Amniotic epithelial cell (primary cell): Measurements from ENCODE around the gene GPR179.

Source experiments
- DNase-seq: peaks from one replicate; pipeline ENCODE4 v3.0.0-alpha.2; 2010; ENCODE audit warnings: low read depth

The GPR179 gene

DNA sequence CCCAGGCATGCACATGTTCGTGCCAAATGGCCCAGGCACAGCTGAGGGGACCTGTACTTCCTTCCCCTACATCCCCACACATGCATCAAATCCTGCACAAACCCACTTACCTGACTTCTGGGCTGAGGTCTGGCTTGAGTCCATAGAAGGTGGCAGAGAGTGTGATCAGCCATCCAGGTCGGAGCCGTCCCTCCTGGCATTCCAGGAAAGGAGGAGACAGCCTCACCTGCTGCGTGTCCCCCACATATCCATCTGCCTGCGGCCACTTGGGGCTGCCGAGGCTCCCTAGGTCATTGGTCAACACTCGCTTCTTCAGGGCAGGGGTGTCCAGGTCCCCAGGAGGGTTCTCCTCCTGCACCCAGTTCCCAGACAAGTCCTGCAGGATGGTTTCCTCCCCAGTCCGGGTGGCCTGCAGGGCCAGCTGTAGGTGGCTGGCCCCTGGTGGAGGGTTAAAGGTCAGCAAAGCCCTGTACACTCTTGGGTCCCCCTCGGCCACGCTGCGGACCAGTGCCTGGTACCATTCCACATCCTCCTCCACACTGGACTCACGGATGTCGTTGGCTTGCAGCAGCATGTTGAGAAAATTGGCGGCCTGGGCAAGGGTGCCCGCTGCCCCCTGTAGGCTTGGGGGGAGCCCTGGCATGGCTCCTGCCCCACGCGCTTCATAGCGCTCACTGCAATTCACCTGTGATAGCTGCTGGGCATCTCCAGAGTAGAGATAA, 709 bp downstream of the GPR179 start:
- DNase-seq: no peak

DNA sequence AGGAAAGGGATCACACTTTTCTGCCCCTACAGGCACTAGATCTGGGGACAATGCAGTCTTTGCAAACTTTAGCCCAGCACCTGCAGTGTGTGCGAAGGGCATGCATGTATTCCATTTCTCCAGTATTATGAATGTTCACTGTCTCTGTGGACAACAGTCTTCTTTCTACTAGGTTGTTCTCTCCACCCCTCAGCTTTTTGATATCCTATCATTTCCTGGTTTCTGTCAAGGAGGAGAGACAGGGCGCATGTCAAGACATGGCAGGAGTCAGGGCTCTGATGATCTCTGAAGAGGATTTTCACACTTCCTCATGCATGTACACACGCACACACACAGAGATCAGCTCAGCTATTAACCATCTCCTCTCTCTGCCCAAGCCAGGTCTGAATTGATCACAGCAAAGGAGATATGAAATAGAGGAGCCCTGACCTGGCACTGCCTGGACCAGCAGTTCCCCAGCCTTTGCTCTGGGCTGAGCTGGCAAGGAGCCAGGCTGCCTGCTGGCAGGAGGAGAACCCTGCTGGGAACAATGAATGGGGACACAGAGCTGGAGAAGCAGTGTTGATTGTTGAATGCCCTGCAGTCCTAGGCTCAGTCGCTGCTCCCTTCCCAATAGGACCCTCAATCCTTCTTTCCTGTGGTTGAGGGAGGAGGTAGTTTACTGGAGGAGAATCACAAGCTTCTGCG, 2.6 kb downstream of the GPR179 start:
- no peak for DNase-seq

DNA sequence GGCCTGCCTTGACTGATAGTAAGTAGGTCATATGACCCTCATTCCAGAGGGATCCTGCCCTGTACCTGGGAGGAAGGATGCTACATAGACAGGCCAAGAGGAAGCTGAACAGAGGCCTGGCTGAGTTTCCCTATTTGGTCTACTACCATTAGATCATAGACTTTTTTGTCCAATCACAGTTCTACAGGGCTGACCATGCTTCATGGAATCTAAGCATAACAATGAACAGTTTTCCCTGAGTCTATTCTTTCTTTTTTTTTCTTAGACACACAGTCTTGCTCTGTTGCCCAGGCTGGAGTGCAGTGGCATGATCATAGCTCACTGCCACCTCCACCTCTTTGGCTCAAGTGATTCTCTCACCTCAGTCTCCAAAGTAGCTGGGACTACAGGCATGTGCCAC, 3.9 kb downstream of the GPR179 start:
- DNase-seq: no peak

DNA sequence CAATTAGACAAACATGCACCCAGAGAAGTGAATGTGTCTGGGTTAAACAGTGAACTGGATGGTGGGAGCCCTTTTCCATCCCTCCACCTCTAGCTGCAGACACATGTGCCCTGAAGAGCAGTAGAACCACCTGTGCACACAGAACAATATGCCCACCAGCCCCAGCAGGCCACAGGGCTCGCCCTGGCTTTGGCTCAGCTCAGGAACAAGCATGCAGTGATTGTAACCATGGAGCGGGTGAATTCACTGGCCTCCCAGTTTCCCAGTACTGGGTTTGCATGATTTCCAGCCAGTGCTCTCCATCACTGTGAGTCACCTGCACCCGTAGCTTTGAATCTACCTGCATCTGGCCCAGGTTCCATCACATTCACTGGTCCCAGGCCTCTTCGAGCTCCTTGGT, 5.2 kb downstream of the GPR179 start:
- DNase-seq: no peak

DNA sequence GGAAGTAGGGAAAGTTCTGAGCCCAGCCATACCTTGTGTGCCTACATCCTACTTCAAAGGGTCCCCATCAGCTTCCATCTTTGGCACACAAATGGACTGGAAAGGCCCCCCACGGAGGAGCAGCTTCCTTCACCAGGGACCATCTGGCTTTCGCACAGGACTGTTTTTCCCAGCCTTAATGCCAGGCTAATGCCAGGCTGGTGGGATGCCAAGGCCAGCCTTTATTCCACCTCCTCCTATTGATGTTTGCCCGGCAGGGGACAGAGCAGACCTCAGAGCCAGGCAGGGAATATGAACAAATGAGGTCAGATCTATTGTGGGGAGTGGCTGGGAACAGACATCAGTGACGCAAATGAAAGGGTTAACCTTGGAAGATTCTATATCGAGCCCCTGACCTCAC, 5.7 kb downstream of the GPR179 start:
- DNase-seq: no peak

DNA sequence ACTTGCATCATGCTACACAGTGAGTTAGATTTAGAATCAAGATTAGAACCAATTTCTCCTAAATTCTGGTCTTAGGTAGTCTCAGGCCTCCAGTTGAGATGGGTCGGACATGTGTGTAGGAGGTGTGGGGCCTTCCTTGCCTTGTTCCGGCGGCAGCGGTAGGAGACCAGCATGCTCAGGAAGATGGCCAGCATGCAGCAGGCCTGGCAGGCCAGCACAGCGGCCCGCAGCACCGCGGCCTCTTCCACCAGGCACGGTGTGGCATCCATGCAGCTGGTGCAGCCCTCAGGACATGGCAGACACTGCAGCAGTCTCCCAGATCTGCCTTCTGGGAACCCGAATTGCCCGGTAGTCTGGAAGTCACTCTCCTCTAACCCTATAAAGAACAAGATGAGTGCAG, 6.9 kb downstream of the GPR179 start:
- DNase-seq: no peak

DNA sequence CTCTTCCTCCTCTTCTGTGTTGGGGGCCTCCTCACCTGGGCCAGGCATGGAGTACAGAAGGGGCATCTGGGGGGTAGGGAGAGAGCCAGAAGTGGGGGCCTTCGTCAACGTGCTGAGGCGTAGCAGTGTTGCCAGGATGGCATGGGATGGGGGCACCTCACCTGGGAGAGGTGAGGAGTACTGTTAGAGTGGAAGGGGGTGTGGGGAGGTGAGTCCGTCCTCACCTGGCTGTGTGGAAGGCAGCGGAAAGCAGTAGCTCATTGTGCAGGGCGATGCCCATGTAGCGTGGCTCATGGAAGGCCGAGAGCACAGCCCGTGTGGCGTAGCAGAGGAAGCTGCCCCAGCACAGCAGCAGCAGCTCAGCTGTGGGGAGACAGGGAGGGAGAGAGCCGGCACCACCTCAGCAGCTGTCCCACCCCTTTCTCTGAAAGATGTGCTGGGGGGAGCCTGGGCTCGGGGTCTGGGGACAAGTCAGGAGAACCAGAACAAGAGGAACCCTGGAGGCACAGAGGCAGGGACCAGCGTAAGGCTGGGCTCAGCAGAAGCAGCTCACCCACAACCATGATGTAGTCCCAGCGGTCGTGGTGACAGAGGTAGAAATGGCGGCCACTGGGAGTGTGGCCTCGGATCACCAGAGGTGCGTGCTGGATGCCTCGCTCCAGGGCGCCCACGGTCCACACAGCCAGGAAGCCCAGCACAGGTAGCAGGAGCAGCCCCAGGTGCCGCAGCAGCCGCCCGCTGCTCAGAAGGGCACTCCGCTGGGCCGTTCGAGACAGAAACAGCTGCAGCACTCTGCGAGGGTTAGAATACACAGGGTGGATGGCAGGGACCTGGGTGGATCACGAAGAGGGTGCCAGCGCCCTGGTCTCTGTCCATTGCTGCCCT, 9.0 kb downstream of the GPR179 start:
- DNase-seq: no peak

DNA sequence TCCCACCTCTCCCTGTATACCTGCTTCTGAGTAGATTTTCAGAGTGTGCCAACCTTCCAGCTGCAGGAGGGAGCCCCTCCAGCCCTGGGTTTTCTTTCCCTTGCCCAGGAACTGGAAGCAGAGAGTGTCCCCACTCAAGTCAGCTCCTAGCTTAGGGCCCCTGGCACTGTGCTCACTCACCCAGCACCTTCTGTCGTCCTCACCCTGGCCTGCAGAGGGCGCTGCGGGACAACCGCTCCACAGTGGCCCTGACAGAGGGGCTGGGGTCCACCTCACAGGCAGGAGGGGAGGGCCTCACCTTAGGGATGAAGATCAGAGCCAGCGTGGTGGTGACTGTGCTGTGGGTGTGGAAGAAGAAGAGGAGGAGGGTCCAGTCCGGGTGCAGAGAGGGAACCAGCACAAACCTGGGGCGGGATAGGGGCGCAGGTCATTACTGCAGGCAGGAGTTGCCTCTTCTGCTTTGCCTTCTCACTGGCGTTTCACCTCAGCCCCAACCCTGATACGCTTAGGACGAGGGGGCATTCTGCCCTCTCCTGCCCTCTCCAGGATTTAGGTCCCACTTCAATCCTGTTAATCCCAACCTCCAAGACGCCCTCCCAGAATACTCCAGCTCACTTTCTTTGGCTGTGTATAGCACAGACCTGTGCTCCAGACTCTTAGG, 10.0 kb downstream of the GPR179 start:
- DNase-seq: no peak

DNA sequence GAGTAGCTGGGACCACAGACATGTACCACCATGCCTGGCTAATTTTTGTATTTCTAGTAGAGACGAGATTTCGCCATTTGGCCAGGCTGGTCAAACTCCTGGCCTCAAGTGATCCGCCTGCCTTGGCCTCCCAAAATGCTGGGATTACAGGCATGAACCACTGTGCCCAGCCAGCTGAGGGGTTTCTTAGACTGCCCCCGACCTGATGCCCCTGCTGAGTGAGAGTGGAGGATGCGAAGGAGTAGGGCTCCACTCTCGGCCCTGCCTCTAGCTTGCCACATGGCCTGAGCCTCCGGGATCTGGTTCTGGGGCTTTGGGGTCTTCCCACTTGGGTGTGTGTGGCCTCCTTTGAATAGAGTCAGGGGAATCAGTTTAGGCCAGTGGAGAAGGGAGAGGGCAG, 11.0 kb downstream of the GPR179 start:
- no peak for DNase-seq

DNA sequence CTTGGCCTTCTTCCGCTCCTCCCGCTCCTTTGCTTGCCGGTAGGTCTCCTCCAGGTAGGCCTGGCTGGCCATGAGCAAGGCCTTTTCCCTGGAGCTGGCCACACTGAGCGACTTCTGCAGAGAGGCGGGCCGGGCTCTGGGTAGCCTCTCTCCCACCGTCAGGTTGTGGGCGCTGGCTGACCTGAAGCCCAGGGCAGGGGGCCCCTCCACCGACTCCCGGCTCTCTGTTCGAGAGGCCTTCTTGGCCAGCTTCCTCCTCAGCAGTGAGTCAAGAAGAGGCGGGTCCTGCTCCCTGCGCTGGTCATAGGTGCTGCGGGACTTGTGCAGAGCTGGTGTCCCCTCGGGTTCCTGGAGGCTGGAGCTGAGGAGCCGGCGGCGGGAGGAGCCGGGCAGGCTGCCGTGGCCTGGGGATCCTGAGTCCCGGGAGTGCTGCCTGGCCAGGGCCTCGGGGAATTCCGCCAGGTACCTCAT, 12.8 kb downstream of the GPR179 start:
- no peak for DNase-seq

DNA sequence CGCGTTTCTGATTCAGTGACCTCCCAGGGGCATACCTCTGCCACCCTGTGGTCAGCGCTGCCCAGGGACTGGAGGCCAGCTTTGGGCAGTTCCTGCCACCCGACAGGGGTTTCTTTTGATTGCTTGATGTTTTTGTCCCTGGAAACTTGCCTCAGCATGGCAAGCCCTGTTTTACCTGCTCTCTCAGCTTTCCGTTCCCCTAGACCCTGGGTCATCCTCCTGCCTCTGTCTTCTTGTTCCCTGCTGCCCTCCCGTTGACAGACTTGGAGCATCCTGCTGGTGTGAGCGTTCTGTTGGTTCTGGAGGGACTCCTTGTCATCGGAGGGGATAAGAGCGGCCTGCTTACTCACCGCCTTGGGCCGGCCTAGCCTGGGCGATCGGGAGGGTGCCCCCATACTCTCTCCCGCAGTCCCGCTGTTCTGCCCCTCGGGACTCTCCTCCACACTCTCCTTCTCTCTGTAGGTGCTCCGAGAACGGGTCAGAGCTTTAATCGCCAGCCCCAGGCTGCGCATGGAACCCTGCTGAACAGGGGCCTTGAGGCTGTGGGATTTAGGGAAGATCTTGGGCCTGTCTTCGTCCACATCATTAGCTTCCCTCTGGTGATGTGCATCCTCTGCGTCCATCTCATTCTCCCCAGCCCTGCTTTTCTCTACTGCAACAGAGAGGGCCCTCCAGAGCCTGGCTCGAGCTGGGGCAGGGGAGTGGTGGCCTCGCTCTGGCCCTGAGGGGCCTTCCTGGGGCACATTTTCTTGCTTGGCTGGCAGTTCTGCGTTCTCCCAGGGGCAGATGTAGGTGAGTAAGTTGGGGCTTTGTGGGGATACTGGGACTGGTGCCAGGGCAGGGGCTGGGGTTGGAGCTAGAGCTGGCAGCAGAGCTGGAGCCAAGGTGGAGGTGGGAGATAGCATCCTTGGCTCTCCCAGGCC, 13.7 kb downstream of the GPR179 start:
- DNase-seq: no peak

DNA sequence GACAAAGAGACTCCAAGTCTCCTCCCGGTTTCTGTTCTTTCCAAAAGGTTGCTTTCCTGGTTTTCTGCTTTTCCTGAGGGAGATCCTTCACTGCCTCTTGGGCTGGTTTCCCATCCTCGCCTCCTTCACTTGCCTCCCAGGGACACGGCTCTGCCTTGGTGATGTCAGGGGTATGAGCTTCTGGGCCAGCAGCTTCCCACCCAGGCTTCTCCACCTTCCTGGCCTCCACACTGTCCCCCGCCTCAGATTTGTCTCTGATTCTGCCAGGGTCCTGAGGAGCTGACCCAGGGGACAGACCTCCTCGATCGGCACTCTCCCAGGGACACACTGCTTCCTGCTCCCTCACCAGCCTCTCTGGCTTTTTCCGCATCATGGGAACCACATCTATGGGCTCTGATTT, 14.5 kb downstream of the GPR179 start:
- no peak for DNase-seq

DNA sequence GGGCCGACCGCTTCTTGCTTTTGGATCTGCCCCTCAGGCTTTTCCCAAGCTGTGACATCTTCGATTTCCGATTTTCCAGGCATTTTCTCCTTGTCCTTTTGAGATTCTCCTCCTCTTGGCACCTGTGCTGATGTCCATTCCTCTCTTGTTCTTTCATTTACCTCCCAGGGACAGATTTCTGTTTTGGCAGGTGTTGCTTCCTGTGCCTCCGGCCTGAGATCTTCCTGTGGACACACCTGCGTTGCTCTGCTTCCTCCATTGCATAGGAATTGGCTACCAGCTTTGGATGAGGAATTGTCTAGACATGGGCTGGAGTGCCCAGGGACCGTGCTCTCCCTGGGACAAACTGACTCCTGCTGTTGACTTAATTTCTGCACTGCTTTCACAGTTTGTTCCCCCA, 15.1 kb downstream of the GPR179 start:
- DNase-seq: no peak

DNA sequence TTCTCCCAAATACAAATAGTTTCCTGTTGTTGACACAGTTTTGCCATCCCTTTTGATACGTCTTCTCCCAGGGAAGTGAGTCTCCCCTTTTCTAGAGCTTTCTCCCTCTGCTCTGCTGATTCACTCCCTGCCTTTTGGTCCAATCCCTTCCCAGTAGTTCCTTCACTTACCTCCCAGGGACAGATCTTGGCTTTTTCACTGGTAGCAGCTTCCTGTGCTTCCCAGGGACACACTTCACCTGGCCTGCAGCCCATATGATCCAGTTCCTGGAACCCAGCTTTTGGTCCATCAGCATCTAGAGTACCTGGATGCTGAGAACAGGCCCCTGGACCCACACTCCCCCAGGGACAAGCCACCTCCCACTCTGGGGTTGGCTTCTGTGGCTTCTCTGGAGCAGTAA, 15.8 kb downstream of the GPR179 start:
- no peak for DNase-seq

DNA sequence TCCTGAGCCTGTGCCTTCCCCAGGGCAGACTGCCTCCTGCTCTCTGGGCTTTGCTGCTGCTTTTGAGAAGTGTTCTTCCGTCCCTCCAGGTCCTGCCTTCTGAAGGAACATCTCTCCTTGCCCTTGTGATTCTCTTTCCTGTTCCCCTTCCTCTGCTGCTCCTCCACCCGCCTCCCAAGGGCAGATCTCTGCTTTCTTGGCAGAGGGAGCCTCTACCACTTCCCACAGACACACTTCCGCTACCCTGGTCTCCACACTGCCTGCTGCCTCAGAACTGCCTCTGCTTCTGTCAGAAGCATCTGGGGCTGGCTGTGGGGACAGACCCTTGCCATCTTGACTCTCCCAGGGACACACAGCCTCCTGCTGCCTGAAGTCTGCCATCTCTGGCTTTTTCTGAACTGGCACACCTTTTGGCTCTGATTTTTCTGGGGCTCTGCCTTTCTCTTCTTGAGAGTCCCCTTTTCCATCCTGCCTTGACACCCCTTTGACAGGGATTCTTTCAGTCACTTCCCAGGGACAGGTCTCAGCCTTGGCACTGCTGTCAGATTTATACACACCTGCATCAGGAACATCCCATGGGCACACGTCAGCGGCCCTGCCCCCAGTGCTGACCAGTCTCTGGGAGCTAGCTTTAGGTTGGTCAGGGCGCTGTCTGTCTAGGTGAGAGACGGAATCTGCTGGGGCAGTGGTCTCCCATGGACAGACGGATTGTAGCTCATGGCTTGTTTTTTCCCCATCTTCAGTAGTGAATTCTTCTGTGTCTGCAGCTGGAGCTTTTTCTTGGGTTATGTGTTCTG, 16.6 kb downstream of the GPR179 start:
- no peak for DNase-seq

DNA sequence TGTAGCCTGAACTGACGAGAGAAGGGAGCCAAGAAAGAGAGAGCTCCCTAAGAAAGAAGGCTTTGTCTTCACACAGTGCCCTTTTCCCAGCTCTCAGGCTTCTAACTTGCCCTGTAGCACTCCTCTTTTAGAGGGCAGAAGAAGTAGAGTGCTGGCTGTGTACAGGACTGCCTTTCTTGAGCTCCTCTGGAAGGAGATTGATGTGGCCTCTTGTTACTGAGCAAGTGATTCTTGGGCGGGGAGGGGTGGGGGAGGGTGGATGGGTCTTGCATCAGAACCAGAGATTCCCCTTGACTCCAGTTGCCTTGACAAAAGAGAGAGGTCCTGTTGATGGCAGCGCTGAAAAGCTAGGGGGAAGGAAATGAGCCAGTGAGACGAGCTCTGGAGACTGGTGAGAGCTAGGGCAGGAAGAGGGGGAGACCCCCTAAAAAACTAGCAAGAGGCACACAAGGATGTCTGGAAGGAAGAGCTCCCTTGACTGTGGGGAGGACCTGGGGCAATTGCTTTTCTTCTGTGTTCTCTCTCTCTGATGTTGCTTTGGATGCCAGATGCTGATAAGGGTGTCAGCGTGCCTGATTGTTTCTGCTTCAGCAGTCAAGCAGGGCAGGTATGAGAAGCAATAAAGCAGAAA, 18.4 kb downstream of the GPR179 start:
- peak; percentile 67 for DNase-seq

DNA sequence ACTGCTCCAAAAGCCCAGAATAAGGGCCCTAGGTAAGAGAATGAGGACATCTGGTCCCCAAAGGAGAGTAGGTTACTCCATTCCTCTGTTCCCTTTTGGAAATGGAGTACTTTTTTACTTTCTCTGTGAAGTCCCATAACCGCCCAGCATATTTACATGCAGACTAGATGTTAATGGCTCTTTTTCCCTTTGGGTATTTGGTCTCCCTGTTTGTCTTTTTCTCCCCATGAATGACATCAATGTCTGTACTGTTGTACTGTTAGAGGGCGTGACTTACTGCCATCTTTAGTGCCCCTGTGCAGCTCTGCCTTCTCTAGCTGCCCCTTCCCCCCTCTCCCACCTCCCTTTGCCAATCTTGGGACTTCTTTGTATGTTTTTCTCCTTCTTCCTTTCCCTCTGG, 19.0 kb downstream of the GPR179 start:
- no peak for DNase-seq

DNA sequence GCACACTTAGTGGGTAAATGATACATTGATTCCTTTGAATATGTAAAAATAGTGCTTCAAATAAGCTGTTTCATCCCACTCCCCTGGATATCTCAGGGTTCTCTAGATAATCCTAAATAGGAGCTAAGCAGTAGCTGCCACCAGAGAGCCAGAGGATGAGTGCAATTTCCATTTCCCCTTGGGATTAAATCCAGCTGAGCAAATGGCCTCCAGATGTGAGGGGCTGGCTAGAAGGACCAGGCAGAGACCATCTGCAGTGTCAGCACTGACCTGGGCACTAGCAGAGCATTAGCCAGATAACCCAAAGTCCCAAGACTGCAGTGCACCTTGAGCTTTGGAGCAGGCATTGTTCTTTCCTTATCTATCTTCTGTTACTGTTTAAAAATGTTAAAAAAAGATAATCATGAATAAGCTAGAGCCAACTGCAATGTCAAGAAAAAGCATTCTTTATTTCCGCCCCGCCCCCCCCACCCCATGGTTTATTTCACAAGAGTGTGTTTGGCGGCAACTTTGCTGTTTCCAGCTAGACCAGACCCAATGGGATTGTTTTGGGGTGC, 19.5 kb downstream of the GPR179 start:
- no peak for DNase-seq

DNA sequence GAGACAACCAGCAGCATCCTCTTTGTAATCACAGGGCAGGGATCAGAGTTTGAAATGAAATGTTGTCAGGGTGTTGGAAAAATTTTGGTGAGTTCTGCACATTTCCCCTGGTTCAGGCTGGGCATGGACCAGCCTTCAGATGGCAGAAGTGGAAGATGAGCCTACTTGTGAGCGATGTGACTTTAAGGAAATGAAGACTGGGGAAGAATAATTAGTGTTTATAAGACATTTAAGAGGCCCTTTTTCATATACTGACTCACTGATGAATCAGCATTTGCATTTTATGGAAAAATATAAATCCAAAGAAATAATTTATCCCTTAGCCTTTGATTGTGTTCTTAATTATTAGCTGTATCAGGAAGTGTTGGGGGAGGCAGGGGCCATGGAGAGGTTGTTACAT, 20.9 kb downstream of the GPR179 start:
- no peak for DNase-seq
